ENCODE measurements around the gene GSTA1.
"Not testable (repeated sequence)": the region's sequence is repeated elsewhere in the genome, so short reads cannot be mapped to it uniquely, and the experiment has no call there.

- not testable (repeated sequence) for TF ChIP-seq CTCF, POLR2A (IDR thresholded peaks at IDR 0.05)
These were observed 56.3 kb downstream of the GSTA1 start for GRCh38 chr6:52747301-52747700.

Data from right lobe of liver (tissue), 4 donors.